Glutamatergic neuron (in vitro differentiated cells): Measurements from ENCODE around the gene CCDC51. TPM values are rescaled to one million over a fixed set of nuclear protein-coding genes. Genes with fewer than 3 reads are reported as not detected.

Experiments
- DNase-seq: peaks from one replicate; pipeline ENCODE4 v3.0.0; 2022
- H3K27ac Mint-ChIP-seq: one replicate; pipeline ENCODE4 v1.8.0; 2020; ENCODE audit warnings: mild to moderate bottlenecking, mixed read lengths, inconsistent platforms; ENCODE audit not compliant: unreplicated experiment
- H3K27me3 Mint-ChIP-seq: one replicate; pipeline ENCODE4 v1.8.0; 2020; ENCODE audit warnings: mild to moderate bottlenecking, moderate library complexity, mixed read lengths, inconsistent platforms; ENCODE audit not compliant: unreplicated experiment
- H3K36me3 Mint-ChIP-seq: one replicate; pipeline ENCODE4 v1.8.0; 2020; ENCODE audit warnings: mild to moderate bottlenecking, mixed read lengths, inconsistent platforms; ENCODE audit not compliant: unreplicated experiment
- H3K4me1 Mint-ChIP-seq: one replicate; pipeline ENCODE4 v1.8.0; 2020; ENCODE audit warnings: mild to moderate bottlenecking, low read depth, mixed read lengths, inconsistent platforms; ENCODE audit not compliant: unreplicated experiment
- H3K4me3 Mint-ChIP-seq: one replicate; pipeline ENCODE4 v1.8.0; 2020; ENCODE audit warnings: mild to moderate bottlenecking, mixed read lengths, inconsistent platforms; ENCODE audit not compliant: unreplicated experiment
- H3K9me3 Mint-ChIP-seq: one replicate; pipeline ENCODE4 v1.8.0; 2020; ENCODE audit warnings: mild to moderate bottlenecking, moderate library complexity, mixed read lengths, inconsistent platforms; ENCODE audit not compliant: unreplicated experiment
- CTCF ChIP-seq: fragments of 200-600 bp; sonication (generic); IDR thresholded peaks from one replicate; pipeline ENCODE4 v1.5.0; 2021; ENCODE audit not compliant: partially characterized antibody, unreplicated experiment
- total RNA-seq: library from RNA; stranded (reverse); fragmentation: NEBNext Ultra II Directional; extraction: Animal tissue kit (Norgen Biotek cat#: 25700); gene quantifications from one replicate; pipeline ENCODE4 v1.2.1, GENCODE V29; 2021; ENCODE audit not compliant: unreplicated experiment

The CCDC51 gene
- total RNA-seq, 1 donor from 2014 or later, result 15.3 TPM

- Mint-ChIP-seq H3K27ac (no peak overlapping the region), H3K4me1 (peaks cover under 1% of the 10 kb centered on the region), H3K36me3 (no peaks in the 10 kb centered on the region), H3K4me3 (no peak overlapping the region), H3K27me3 (peaks cover 7% of the 10 kb centered on the region), H3K9me3 (peaks cover 3% of the 10 kb centered on the region)
- DNase-seq, result no peak
- TF ChIP-seq CTCF, result no peak
These were observed 45.5 kb downstream of the CCDC51 start for GRCh38 chr3:48394391-48394790.

- Mint-ChIP-seq H3K4me1 (no peaks in the 10 kb centered on the region), H3K9me3 (no peaks in the 10 kb centered on the region), H3K36me3 (no peaks in the 10 kb centered on the region), H3K27me3 (peaks cover 5% of the 10 kb centered on the region), H3K4me3 (no peak overlapping the region), H3K27ac (no peak overlapping the region)
- no peak for DNase-seq
- TF ChIP-seq CTCF, result no peak
These were observed 51.0 kb downstream of the CCDC51 start for GRCh38 chr3:48388966-48389365.

- H3K27me3 Mint-ChIP-seq, result peaks cover 2% of the 10 kb centered on the region
- no peaks in the 10 kb centered on the region for H3K9me3 Mint-ChIP-seq
- no peak overlapping the region for H3K4me3 Mint-ChIP-seq
- H3K27ac Mint-ChIP-seq, result no peak overlapping the region
- H3K4me1 Mint-ChIP-seq, result no peaks in the 10 kb centered on the region
- DNase-seq, result no peak
- TF ChIP-seq CTCF, result no peak
- H3K36me3 Mint-ChIP-seq, result no peaks in the 10 kb centered on the region
These were observed 52.3 kb downstream of the CCDC51 start for GRCh38 chr3:48387634-48388033.

Other genes starting within 250 kb of the CCDC51 start
- not detected for gene CAMP, start 216.6 kb downstream of the CCDC51 start, total RNA-seq
- 48.2 TPM for gene ZNF589, start 199.0 kb downstream of the CCDC51 start, total RNA-seq
- 29.2 TPM for gene NME6, start 138.8 kb downstream of the CCDC51 start, total RNA-seq
- not detected for gene SPINK8, start 106.5 kb downstream of the CCDC51 start, total RNA-seq
- gene FBXW12, start 67.9 kb downstream of the CCDC51 start, total RNA-seq, result 0.66 TPM
- gene PLXNB1, start 10.0 kb downstream of the CCDC51 start, total RNA-seq, result 195 TPM
- gene TMA7, start 138 bp upstream of the CCDC51 start, total RNA-seq, result 154 TPM
- gene ATRIP, start 6.6 kb upstream of the CCDC51 start, total RNA-seq, result 15.8 TPM
- 261 TPM for gene SHISA5, start 64.1 kb upstream of the CCDC51 start, total RNA-seq
- 40.3 TPM for gene PFKFB4, start 116.7 kb upstream of the CCDC51 start, total RNA-seq
- 4.3 TPM for gene UCN2, start 123.7 kb upstream of the CCDC51 start, total RNA-seq
- 62.0 TPM for gene COL7A1, start 155.2 kb upstream of the CCDC51 start, total RNA-seq
- 242 TPM for gene UQCRC1, start 169.5 kb upstream of the CCDC51 start, total RNA-seq
- not detected for gene TMEM89, start 181.7 kb upstream of the CCDC51 start, total RNA-seq
- 26.0 TPM for gene SLC26A6, start 195.3 kb upstream of the CCDC51 start, total RNA-seq
- gene CELSR3, start 222.8 kb upstream of the CCDC51 start, total RNA-seq, result 162 TPM
- gene NCKIPSD, start 245.8 kb upstream of the CCDC51 start, total RNA-seq, result 35.5 TPM